ENCODE results near the gene NRCAM.
"Not testable (repeated sequence)": the region's sequence is repeated elsewhere in the genome, so short reads cannot be mapped to it uniquely, and the experiment has no call there.

Gene NRCAM

GRCh38 chr7:108455998-108456677 is at the start of gene NRCAM:
Gene NRCAM, minus strand, starts transcription at chr7:108456436. Its CDS starts 216,372 bp downstream, at chr7:108240064.
- Histone ChIP-seq H3K36me3 (ENCODE audit: control insufficient read depth, insufficient read depth, low read length) (no peaks in the 10 kb centered on the region), H3K9ac (ENCODE audit: low read length) (peak within 1 kb of the TSS; percentile 4), H3K4me1 (ENCODE audit: control insufficient read depth, insufficient read depth, low read length) (no peaks in the 10 kb centered on the region), H3K4me3 (ENCODE audit: low read length) (no peak within 1 kb of the TSS), H3K27me3 (ENCODE audit: control insufficient read depth, insufficient read depth, low read length) (peaks cover 45% of the 10 kb centered on the region), H3K9me3 (ENCODE audit: control insufficient read depth, low read length) (no peaks in the 10 kb centered on the region)

GRCh38 chr7:108504576-108504975 is 48.3 kb upstream of the NRCAM start:
- not testable (repeated sequence) for H3K27me3 ChIP-seq (ENCODE audit: control insufficient read depth, insufficient read depth, low read length); H3K36me3 ChIP-seq (ENCODE audit: control insufficient read depth, insufficient read depth, low read length); H3K9me3 ChIP-seq (ENCODE audit: control insufficient read depth, low read length); H3K4me3 ChIP-seq (ENCODE audit: low read length); H3K9ac ChIP-seq (ENCODE audit: low read length); H3K4me1 ChIP-seq (ENCODE audit: control insufficient read depth, insufficient read depth, low read length)

GRCh38 chr7:108503112-108504026 is 47.1 kb upstream of the NRCAM start:
- H3K9me3 ChIP-seq (ENCODE audit: control insufficient read depth, low read length), result no peaks in the 10 kb centered on the region
- H3K36me3 ChIP-seq (ENCODE audit: control insufficient read depth, insufficient read depth, low read length), result no peaks in the 10 kb centered on the region
- H3K4me3 ChIP-seq (ENCODE audit: low read length), result no peak overlapping the region
- H3K27me3 ChIP-seq (ENCODE audit: control insufficient read depth, insufficient read depth, low read length), result no peaks in the 10 kb centered on the region
- H3K4me1 ChIP-seq (ENCODE audit: control insufficient read depth, insufficient read depth, low read length), result no peaks in the 10 kb centered on the region
- H3K9ac ChIP-seq (ENCODE audit: low read length), result no peak overlapping the region

GRCh38 chr7:108499566-108499965 is 43.3 kb upstream of the NRCAM start:
- no peaks in the 10 kb centered on the region for H3K9me3 ChIP-seq (ENCODE audit: control insufficient read depth, low read length)
- no peak overlapping the region for H3K9ac ChIP-seq (ENCODE audit: low read length)
- no peaks in the 10 kb centered on the region for H3K36me3 ChIP-seq (ENCODE audit: control insufficient read depth, insufficient read depth, low read length)
- H3K4me3 ChIP-seq (ENCODE audit: low read length), result no peak overlapping the region
- no peaks in the 10 kb centered on the region for H3K4me1 ChIP-seq (ENCODE audit: control insufficient read depth, insufficient read depth, low read length)
- no peaks in the 10 kb centered on the region for H3K27me3 ChIP-seq (ENCODE audit: control insufficient read depth, insufficient read depth, low read length)

GRCh38 chr7:108498481-108498880 is 42.2 kb upstream of the NRCAM start:
- H3K9ac ChIP-seq (ENCODE audit: low read length), result no peak overlapping the region
- H3K9me3 ChIP-seq (ENCODE audit: control insufficient read depth, low read length), result no peaks in the 10 kb centered on the region
- H3K4me1 ChIP-seq (ENCODE audit: control insufficient read depth, insufficient read depth, low read length), result no peaks in the 10 kb centered on the region
- H3K27me3 ChIP-seq (ENCODE audit: control insufficient read depth, insufficient read depth, low read length), result no peaks in the 10 kb centered on the region
- no peaks in the 10 kb centered on the region for H3K36me3 ChIP-seq (ENCODE audit: control insufficient read depth, insufficient read depth, low read length)
- no peak overlapping the region for H3K4me3 ChIP-seq (ENCODE audit: low read length)

GRCh38 chr7:108497082-108497725 is 41.0 kb upstream of the NRCAM start:
- Histone ChIP-seq H3K9ac (ENCODE audit: low read length) (no peak overlapping the region), H3K27me3 (ENCODE audit: control insufficient read depth, insufficient read depth, low read length) (no peaks in the 10 kb centered on the region), H3K4me1 (ENCODE audit: control insufficient read depth, insufficient read depth, low read length) (no peaks in the 10 kb centered on the region), H3K4me3 (ENCODE audit: low read length) (no peak overlapping the region), H3K9me3 (ENCODE audit: control insufficient read depth, low read length) (no peaks in the 10 kb centered on the region), H3K36me3 (ENCODE audit: control insufficient read depth, insufficient read depth, low read length) (no peaks in the 10 kb centered on the region)

GRCh38 chr7:108492742-108493141 is 36.5 kb upstream of the NRCAM start:
- Histone ChIP-seq H3K9me3 (ENCODE audit: control insufficient read depth, low read length) (no peaks in the 10 kb centered on the region), H3K9ac (ENCODE audit: low read length) (no peak overlapping the region), H3K4me3 (ENCODE audit: low read length) (no peak overlapping the region), H3K36me3 (ENCODE audit: control insufficient read depth, insufficient read depth, low read length) (no peaks in the 10 kb centered on the region), H3K27me3 (ENCODE audit: control insufficient read depth, insufficient read depth, low read length) (no peaks in the 10 kb centered on the region), H3K4me1 (ENCODE audit: control insufficient read depth, insufficient read depth, low read length) (no peaks in the 10 kb centered on the region)

- Histone ChIP-seq H3K9me3 (ENCODE audit: control insufficient read depth, low read length) (no peaks in the 10 kb centered on the region), H3K4me3 (ENCODE audit: low read length) (no peak overlapping the region), H3K9ac (ENCODE audit: low read length) (no peak overlapping the region), H3K27me3 (ENCODE audit: control insufficient read depth, insufficient read depth, low read length) (no peaks in the 10 kb centered on the region), H3K4me1 (ENCODE audit: control insufficient read depth, insufficient read depth, low read length) (no peaks in the 10 kb centered on the region), H3K36me3 (ENCODE audit: control insufficient read depth, insufficient read depth, low read length) (no peaks in the 10 kb centered on the region)
These were observed 32.7 kb upstream of the NRCAM start for GRCh38 chr7:108488768-108489538.

GRCh38 chr7:108487646-108488045 is 31.4 kb upstream of the NRCAM start:
- Histone ChIP-seq H3K4me1 (ENCODE audit: control insufficient read depth, insufficient read depth, low read length) (no peaks in the 10 kb centered on the region), H3K9me3 (ENCODE audit: control insufficient read depth, low read length) (no peaks in the 10 kb centered on the region), H3K4me3 (ENCODE audit: low read length) (no peak overlapping the region), H3K36me3 (ENCODE audit: control insufficient read depth, insufficient read depth, low read length) (no peaks in the 10 kb centered on the region), H3K27me3 (ENCODE audit: control insufficient read depth, insufficient read depth, low read length) (no peaks in the 10 kb centered on the region), H3K9ac (ENCODE audit: low read length) (no peak overlapping the region)

- Histone ChIP-seq H3K27me3 (ENCODE audit: control insufficient read depth, insufficient read depth, low read length) (no peaks in the 10 kb centered on the region), H3K4me1 (ENCODE audit: control insufficient read depth, insufficient read depth, low read length) (no peaks in the 10 kb centered on the region), H3K4me3 (ENCODE audit: low read length) (no peak overlapping the region), H3K9me3 (ENCODE audit: control insufficient read depth, low read length) (no peaks in the 10 kb centered on the region), H3K9ac (ENCODE audit: low read length) (no peak overlapping the region), H3K36me3 (ENCODE audit: control insufficient read depth, insufficient read depth, low read length) (no peaks in the 10 kb centered on the region)
These were observed 30.2 kb upstream of the NRCAM start for GRCh38 chr7:108486291-108486966.

- Histone ChIP-seq H3K9me3 (ENCODE audit: control insufficient read depth, low read length) (no peaks in the 10 kb centered on the region), H3K4me3 (ENCODE audit: low read length) (no peak overlapping the region), H3K36me3 (ENCODE audit: control insufficient read depth, insufficient read depth, low read length) (no peaks in the 10 kb centered on the region), H3K27me3 (ENCODE audit: control insufficient read depth, insufficient read depth, low read length) (no peaks in the 10 kb centered on the region), H3K9ac (ENCODE audit: low read length) (no peak overlapping the region), H3K4me1 (ENCODE audit: control insufficient read depth, insufficient read depth, low read length) (no peaks in the 10 kb centered on the region)
These were observed 27.9 kb upstream of the NRCAM start for GRCh38 chr7:108484137-108484536.

Measured in mucosa of stomach (tissue), 1 donor.